CD8-positive, alpha-beta memory T cell (primary cell): ENCODE results near the gene NALF2. TPM values are rescaled to one million over a fixed set of nuclear protein-coding genes. Genes with fewer than 3 reads are reported as not detected.
A peak's percentile ranks its signal among the peaks of the same experiment; 100 is the strongest.

ENCODE experiments used
- CTCF ChIA-PET: fragments of 350-600 bp; sonication (Branson Sonifier 250); formaldehyde crosslinking; loops from one replicate; lab custom pipeline; 2021; ENCODE audit warnings: antibody characterized with exemption; lab: Charles Lee
- POLR2A ChIA-PET: fragments of 350-600 bp; sonication (Branson Sonifier 250); formaldehyde crosslinking; loops from one replicate; lab custom pipeline; 2021; ENCODE audit warnings: antibody characterized with exemption; lab: Charles Lee
- DNase-seq, 5 donors: peaks; one replicate each; pipeline versions ENCODE4 v3.0.0 to v3.0.0-alpha.2; 2020 to 2022; ENCODE audit warnings: mixed read lengths in 1 of 5
- H3K27ac ChIP-seq: one replicate; pipeline ENCODE4 v1.7.0; 2013; ENCODE audit warnings: low read depth, mild to moderate bottlenecking, low read length, moderate library complexity
- H3K27me3 ChIP-seq: 2 replicates; pipeline ENCODE4 v1.7.0; 2013; ENCODE audit warnings: low read length, mild to moderate bottlenecking; ENCODE audit not compliant: insufficient read depth, poor library complexity, severe bottlenecking
- H3K36me3 ChIP-seq: 2 replicates; pipeline ENCODE4 v1.7.0; 2013; ENCODE audit warnings: mild to moderate bottlenecking, low read length, moderate library complexity; ENCODE audit not compliant: insufficient read depth
- H3K4me1 ChIP-seq: 2 replicates; pipeline ENCODE4 v1.7.0; 2013; ENCODE audit warnings: mild to moderate bottlenecking, low read length, moderate library complexity; ENCODE audit not compliant: insufficient read depth
- H3K4me3 ChIP-seq: 2 replicates; pipeline ENCODE4 v1.7.0; 2013; ENCODE audit warnings: mild to moderate bottlenecking, low read length
- H3K9me3 ChIP-seq: 2 replicates; pipeline ENCODE4 v1.7.0; 2013; ENCODE audit warnings: mild to moderate bottlenecking, low read length
- H3K27ac Mint-ChIP-seq, 8 donors: one replicate each; pipeline ENCODE4 v1.8.0; 2020 to 2021; ENCODE audit warnings: mixed read lengths in 8 of 8, mild to moderate bottlenecking in 6 of 8, inconsistent platforms in 3 of 8, moderate library complexity in 3 of 8
- H3K27me3 Mint-ChIP-seq, 2 donors: one replicate each; pipeline ENCODE4 v1.8.0; 2020 to 2021; ENCODE audit warnings: mixed read lengths in 2 of 2, mild to moderate bottlenecking in 1 of 2, moderate library complexity in 1 of 2
- H3K36me3 Mint-ChIP-seq, 3 donors: one replicate each; pipeline ENCODE4 v1.8.0; 2020 to 2021; ENCODE audit warnings: mixed read lengths in 3 of 3, inconsistent platforms in 1 of 3, mild to moderate bottlenecking in 1 of 3
- H3K4me1 Mint-ChIP-seq, 3 donors: one replicate each; pipeline ENCODE4 v1.8.0; 2020 to 2021; ENCODE audit warnings: mixed read lengths in 3 of 3, inconsistent platforms in 1 of 3, mild to moderate bottlenecking in 1 of 3
- H3K4me3 Mint-ChIP-seq, 7 donors: one replicate each; pipeline ENCODE4 v1.8.0; 2020 to 2021; ENCODE audit warnings: mixed read lengths in 7 of 7, mild to moderate bottlenecking in 6 of 7, moderate library complexity in 4 of 7, inconsistent platforms in 2 of 7
- H3K9me3 Mint-ChIP-seq, 5 donors: one replicate each; pipeline ENCODE4 v1.8.0; 2020 to 2022; ENCODE audit warnings: mixed read lengths in 5 of 5, mild to moderate bottlenecking in 3 of 5, moderate library complexity in 2 of 5, inconsistent platforms in 1 of 5
- polyA plus RNA-seq: library from polyadenylated mRNA; unstranded; fragments of 300-500 nt; fragmentation: Illumina TruSeq; gene quantifications from one replicate; pipeline ENCODE4 v1.2.3, GENCODE V29; 2021
- total RNA-seq, 2 experiments: library from RNA; stranded (reverse); gene quantifications; one replicate each; pipeline ENCODE4 v1.2.3, GENCODE V29; 2021

NALF2 gene
- total and polyA plus RNA-seq, 3 experiments from 2014 or later, result 0.42 to 0.46 TPM; not detected in 1

GRCh38 chrX:69501429-69501828 lies 2.7 kb upstream of the NALF2 start:
- H3K27ac ChIP-seq, result no peak overlapping the region
- Mint-ChIP-seq H3K9me3 (no peaks in the 10 kb centered on the region), H3K27ac (no peak overlapping the region), H3K4me1 (peaks cover 0 to 3% (median 0%) of the 10 kb centered on the region in 3 donors), H3K36me3 (no peaks in the 10 kb centered on the region), H3K27me3 (peaks cover 3 to 7% of the 10 kb centered on the region in 2 donors), H3K4me3 (no peak overlapping the region)
- POLR2A ChIA-PET, result no interaction called here
- H3K9me3 ChIP-seq, result no peaks in the 10 kb centered on the region
- no peaks in the 10 kb centered on the region for H3K36me3 ChIP-seq
- CTCF ChIA-PET, result no interaction called here
- DNase-seq, result no peak
- no peak overlapping the region for H3K4me3 ChIP-seq
- H3K27me3 ChIP-seq, result peaks cover 3% of the 10 kb centered on the region
- no peaks in the 10 kb centered on the region for H3K4me1 ChIP-seq

- ChIA-PET CTCF (no interaction called here), POLR2A (no interaction called here)
- Histone ChIP-seq H3K27me3 (peaks cover 3% of the 10 kb centered on the region), H3K4me3 (no peak overlapping the region), H3K27ac (no peak overlapping the region), H3K4me1 (no peaks in the 10 kb centered on the region), H3K36me3 (no peaks in the 10 kb centered on the region), H3K9me3 (no peaks in the 10 kb centered on the region)
- Mint-ChIP-seq H3K9me3 (no peaks in the 10 kb centered on the region), H3K4me1 (peaks cover 0 to 3% (median 0%) of the 10 kb centered on the region in 3 donors), H3K4me3 (peak overlapping the region in 1 of 7 donors; percentile 52), H3K27me3 (peaks cover 9 to 12% of the 10 kb centered on the region in 2 donors), H3K36me3 (no peaks in the 10 kb centered on the region), H3K27ac (no peak overlapping the region)
- no peak for DNase-seq
These were observed 821 bp upstream of the NALF2 start for GRCh38 chrX:69503228-69503781.

- H3K36me3 Mint-ChIP-seq, result no peaks in the 10 kb centered on the region
- Histone ChIP-seq H3K4me1 (no peaks in the 10 kb centered on the region), H3K27me3 (peaks cover 3% of the 10 kb centered on the region), H3K9me3 (no peaks in the 10 kb centered on the region), H3K4me3 (no peak overlapping the region), H3K36me3 (no peaks in the 10 kb centered on the region), H3K27ac (no peak overlapping the region)
- peaks cover 0 to 3% (median 0%) of the 10 kb centered on the region in 5 donors for H3K9me3 Mint-ChIP-seq
- H3K27ac Mint-ChIP-seq, result no peak overlapping the region
- H3K4me1 Mint-ChIP-seq, result peaks cover 0 to 3% (median 0%) of the 10 kb centered on the region in 3 donors
- ChIA-PET CTCF (no interaction called here), POLR2A (no interaction called here)
- peak overlapping the region in 1 of 7 donors; percentile 3 for H3K4me3 Mint-ChIP-seq
- DNase-seq, result no peak
- H3K27me3 Mint-ChIP-seq, result peaks cover 14 to 24% of the 10 kb centered on the region in 2 donors
These were observed 793 bp downstream of the NALF2 start for GRCh38 chrX:69504626-69505612.

- Histone ChIP-seq H3K27ac (no peak overlapping the region), H3K4me1 (no peaks in the 10 kb centered on the region), H3K9me3 (no peaks in the 10 kb centered on the region), H3K4me3 (no peak overlapping the region), H3K27me3 (peaks cover 3% of the 10 kb centered on the region), H3K36me3 (no peaks in the 10 kb centered on the region)
- CTCF ChIA-PET, result no interaction called here
- H3K4me3 Mint-ChIP-seq, result peak overlapping the region in 4 of 7 donors; percentile 12 to 58 (median 54)
- H3K27ac Mint-ChIP-seq, result no peak overlapping the region
- DNase-seq, result no peak
- H3K4me1 Mint-ChIP-seq, result peaks cover 0 to 3% (median 0%) of the 10 kb centered on the region in 3 donors
- peaks cover 0 to 3% (median 0%) of the 10 kb centered on the region in 5 donors for H3K9me3 Mint-ChIP-seq
- POLR2A ChIA-PET, result no interaction called here
- no peaks in the 10 kb centered on the region for H3K36me3 Mint-ChIP-seq
- peaks cover 14 to 24% of the 10 kb centered on the region in 2 donors for H3K27me3 Mint-ChIP-seq
These were observed 1.9 kb downstream of the NALF2 start for GRCh38 chrX:69505772-69506616.

GRCh38 chrX:69506617-69507499 lies 2.7 kb downstream of the NALF2 start:
- H3K27ac Mint-ChIP-seq, result no peak overlapping the region
- POLR2A ChIA-PET, result no interaction called here
- no peaks in the 10 kb centered on the region for H3K36me3 Mint-ChIP-seq
- peaks cover 0 to 3% (median 0%) of the 10 kb centered on the region in 3 donors for H3K4me1 Mint-ChIP-seq
- CTCF ChIA-PET, result no interaction called here
- Histone ChIP-seq H3K36me3 (no peaks in the 10 kb centered on the region), H3K4me3 (no peak overlapping the region), H3K27ac (no peak overlapping the region), H3K27me3 (peaks cover 3% of the 10 kb centered on the region), H3K9me3 (no peaks in the 10 kb centered on the region), H3K4me1 (no peaks in the 10 kb centered on the region)
- no peak for DNase-seq
- peak overlapping the region in 2 of 7 donors; percentile 13 to 21 for H3K4me3 Mint-ChIP-seq
- peaks cover 0 to 3% (median 0%) of the 10 kb centered on the region in 5 donors for H3K9me3 Mint-ChIP-seq
- peaks cover 14 to 28% of the 10 kb centered on the region in 2 donors for H3K27me3 Mint-ChIP-seq

GRCh38 chrX:69507500-69507789 lies 3.3 kb downstream of the NALF2 start:
- H3K4me1 ChIP-seq, result no peaks in the 10 kb centered on the region
- no peaks in the 10 kb centered on the region for H3K9me3 ChIP-seq
- H3K27ac Mint-ChIP-seq, result no peak overlapping the region
- no peak for DNase-seq
- H3K27me3 Mint-ChIP-seq, result peaks cover 14 to 28% of the 10 kb centered on the region in 2 donors
- no peaks in the 10 kb centered on the region for H3K36me3 Mint-ChIP-seq
- no peaks in the 10 kb centered on the region for H3K36me3 ChIP-seq
- no peak overlapping the region for H3K4me3 ChIP-seq
- CTCF ChIA-PET, result no interaction called here
- peaks cover 3% of the 10 kb centered on the region for H3K27me3 ChIP-seq
- H3K4me1 Mint-ChIP-seq, result peaks cover 0 to 3% (median 0%) of the 10 kb centered on the region in 3 donors
- no peak overlapping the region for H3K27ac ChIP-seq
- H3K4me3 Mint-ChIP-seq, result peak overlapping the region in 1 of 7 donors; percentile 21
- POLR2A ChIA-PET, result no interaction called here
- peaks cover 0 to 3% (median 0%) of the 10 kb centered on the region in 5 donors for H3K9me3 Mint-ChIP-seq

GRCh38 chrX:69508610-69509009 lies 4.5 kb downstream of the NALF2 start:
- Mint-ChIP-seq H3K27ac (no peak overlapping the region), H3K9me3 (peaks cover 0 to 3% (median 0%) of the 10 kb centered on the region in 5 donors), H3K4me3 (no peak overlapping the region), H3K4me1 (peaks cover 0 to 3% (median 0%) of the 10 kb centered on the region in 3 donors), H3K27me3 (peaks cover 14 to 28% of the 10 kb centered on the region in 2 donors), H3K36me3 (no peaks in the 10 kb centered on the region)
- no peaks in the 10 kb centered on the region for H3K9me3 ChIP-seq
- DNase-seq, result no peak
- H3K27me3 ChIP-seq, result no peaks in the 10 kb centered on the region
- POLR2A ChIA-PET, result no interaction called here
- H3K36me3 ChIP-seq, result no peaks in the 10 kb centered on the region
- no peak overlapping the region for H3K27ac ChIP-seq
- CTCF ChIA-PET, result no interaction called here
- no peak overlapping the region for H3K4me3 ChIP-seq
- no peaks in the 10 kb centered on the region for H3K4me1 ChIP-seq
